Measurements from ENCODE around the gene SLC5A5.
"Not testable (repeated sequence)": the region's sequence is repeated elsewhere in the genome, so short reads cannot be mapped to it uniquely, and the experiment has no call there.

The SLC5A5 gene

GRCh38 chr19:17919122-17919521 lies 47.4 kb downstream of the SLC5A5 start:
- DNase-seq (ENCODE audit: low read depth in 2 of 2) = not testable (repeated sequence)

- DNase-seq (ENCODE audit: low read depth in 2 of 2) = no peak
These were observed 48.8 kb downstream of the SLC5A5 start for GRCh38 chr19:17920527-17920926.

- DNase-seq (ENCODE audit: low read depth in 2 of 2) = no peak
These were observed 50.4 kb downstream of the SLC5A5 start for GRCh38 chr19:17922138-17922537.

GRCh38 chr19:17926044-17926443 lies 54.3 kb downstream of the SLC5A5 start:
- no peak for DNase-seq (ENCODE audit: low read depth in 2 of 2)

- no peak for DNase-seq (ENCODE audit: low read depth in 2 of 2)
These were observed 57.3 kb downstream of the SLC5A5 start for GRCh38 chr19:17929056-17929455.

GRCh38 chr19:17931532-17932191 lies 59.9 kb downstream of the SLC5A5 start:
- no peak for DNase-seq (ENCODE audit: low read depth in 2 of 2)

GRCh38 chr19:17932485-17933338 lies 61.0 kb downstream of the SLC5A5 start, which contains the start of gene CCDC124:
Gene CCDC124, plus strand, starts transcription at chr19:17933015. Its CDS starts 3,406 bp downstream, at chr19:17936421.
- DNase-seq (ENCODE audit: low read depth in 2 of 2) = peak; percentile 80 to 85

- no peak for DNase-seq (ENCODE audit: low read depth in 2 of 2)
These were observed 61.8 kb downstream of the SLC5A5 start for GRCh38 chr19:17933414-17934129.

GRCh38 chr19:17936379-17936778 lies 64.6 kb downstream of the SLC5A5 start:
- DNase-seq (ENCODE audit: low read depth in 2 of 2) = no peak

GRCh38 chr19:17937371-17937900 lies 65.7 kb downstream of the SLC5A5 start:
- DNase-seq (ENCODE audit: low read depth in 2 of 2) = no peak

- DNase-seq (ENCODE audit: low read depth in 2 of 2) = peak; percentile 65 to 71
These were observed 66.5 kb downstream of the SLC5A5 start for GRCh38 chr19:17938092-17938845.

GRCh38 chr19:17942181-17942580 lies 70.4 kb downstream of the SLC5A5 start:
- no peak for DNase-seq (ENCODE audit: low read depth in 2 of 2)

- DNase-seq (ENCODE audit: low read depth in 2 of 2) = no peak
These were observed 71.0 kb downstream of the SLC5A5 start for GRCh38 chr19:17942582-17943273.

- no peak for DNase-seq (ENCODE audit: low read depth in 2 of 2)
These were observed 71.8 kb downstream of the SLC5A5 start for GRCh38 chr19:17943274-17944221.

GRCh38 chr19:17944301-17944700 lies 72.6 kb downstream of the SLC5A5 start:
- no peak for DNase-seq (ENCODE audit: low read depth in 2 of 2)

Measured in stimulated activated CD8-positive, alpha-beta memory T cell treated with anti-CD3 and anti-CD28 coated beads, Interleukin-2, amount 100 ng/mL, for 1 hour (primary cell).